Cardiac muscle cell (in vitro differentiated cells and primary cell): ENCODE data around the gene HDC. TPM values are rescaled to one million over a fixed set of nuclear protein-coding genes. Genes with fewer than 3 reads are reported as not detected.

Experiments used
- DNase-seq, 2 donors: peaks; one replicate each; pipeline versions ENCODE4 v3.0.0 to v3.0.0-alpha.2; 2010 to 2017; ENCODE audit warnings: low read depth in 1 of 2, low spot score in 1 of 2
- H3K27ac ChIP-seq: fragments of 200-600 bp; sonication (generic); 2 replicates; pipeline ENCODE4 v1.5.1; 2016
- H3K27me3 ChIP-seq: fragments of 200-600 bp; sonication (generic); 2 replicates; pipeline ENCODE4 v1.6.0; 2016; ENCODE audit warnings: control low read depth
- H3K36me3 ChIP-seq: fragments of 200-600 bp; sonication (generic); 2 replicates; pipeline ENCODE4 v1.5.1; 2016; ENCODE audit warnings: control low read depth
- H3K4me1 ChIP-seq: fragments of 200-600 bp; sonication (generic); 2 replicates; pipeline ENCODE4 v1.8.1; 2017; ENCODE audit warnings: low read depth, mild to moderate bottlenecking, mixed run types
- H3K4me3 ChIP-seq: fragments of 200-600 bp; sonication (generic); 2 replicates; pipeline ENCODE4 v1.5.1; 2016; ENCODE audit warnings: mild to moderate bottlenecking
- H3K9me3 ChIP-seq: fragments of 200-600 bp; sonication (generic); 2 replicates; pipeline ENCODE4 v1.5.1; 2017; ENCODE audit warnings: low read depth, mild to moderate bottlenecking, control low read depth
- CTCF ChIP-seq: IDR thresholded peaks from 2 replicates; pipeline ENCODE4 v1.5.1; 2012; ENCODE audit warnings: low read depth, mild to moderate bottlenecking, low read length
- polyA plus RNA-seq: library from polyadenylated mRNA; unstranded; fragments of >200 nt; fragmentation: Nextera tagmentation; extraction: Ambion mirVana; gene quantifications from 2 replicates; pipeline ENCODE4 v1.2.1, GENCODE V29; 2016
- total RNA-seq: library from RNA; depleted of rRNA; stranded (reverse); fragments of >200 nt; gene quantifications from 2 replicates; pipeline ENCODE4 v1.2.3, GENCODE V29; 2016

Gene HDC
- total and polyA plus RNA-seq, 2 experiments from 2014 or later = not detected

- H3K27ac ChIP-seq = no peak overlapping the region
- DNase-seq = no peak
- H3K27me3 ChIP-seq = no peaks in the 10 kb centered on the region
- no peaks in the 10 kb centered on the region for H3K9me3 ChIP-seq
- H3K4me1 ChIP-seq = no peaks in the 10 kb centered on the region
- no peak overlapping the region for H3K4me3 ChIP-seq
- no peak for TF ChIP-seq CTCF
- no peaks in the 10 kb centered on the region for H3K36me3 ChIP-seq
Observed at GRCh38 chr15:50278496-50278895, 13.0 kb upstream of the HDC start.

GRCh38 chr15:50277370-50277769 lies 11.8 kb upstream of the HDC start:
- Histone ChIP-seq H3K27me3 (no peaks in the 10 kb centered on the region), H3K36me3 (no peaks in the 10 kb centered on the region)
- TF ChIP-seq CTCF = no peak

GRCh38 chr15:50275908-50276307 lies 10.4 kb upstream of the HDC start:
- Histone ChIP-seq H3K4me1 (no peaks in the 10 kb centered on the region), H3K27ac (no peak overlapping the region), H3K9me3 (no peaks in the 10 kb centered on the region), H3K27me3 (no peaks in the 10 kb centered on the region), H3K36me3 (no peaks in the 10 kb centered on the region), H3K4me3 (no peak overlapping the region)
- TF ChIP-seq CTCF = no peak
- no peak for DNase-seq

More at GRCh38 chr15:50277370-50277769, 11.8 kb upstream of the HDC start:
- DNase-seq = no peak
- Histone ChIP-seq H3K4me3 (no peak overlapping the region), H3K4me1 (no peaks in the 10 kb centered on the region), H3K27ac (no peak overlapping the region), H3K9me3 (no peaks in the 10 kb centered on the region)

GRCh38 chr15:50275091-50275490 lies 9.6 kb upstream of the HDC start:
- peaks cover 3% of the 10 kb centered on the region for H3K27me3 ChIP-seq
- no peaks in the 10 kb centered on the region for H3K4me1 ChIP-seq
- no peaks in the 10 kb centered on the region for H3K36me3 ChIP-seq
- H3K9me3 ChIP-seq = no peaks in the 10 kb centered on the region
- H3K27ac ChIP-seq = no peak overlapping the region
- TF ChIP-seq CTCF = no peak
- H3K4me3 ChIP-seq = no peak overlapping the region
- no peak for DNase-seq

GRCh38 chr15:50267577-50267976 lies 2.1 kb upstream of the HDC start:
- H3K4me3 ChIP-seq = no peak overlapping the region
- H3K27ac ChIP-seq = no peak overlapping the region
- TF ChIP-seq CTCF = no peak
- no peaks in the 10 kb centered on the region for H3K36me3 ChIP-seq
- no peaks in the 10 kb centered on the region for H3K9me3 ChIP-seq
- DNase-seq = no peak
- peaks cover 49% of the 10 kb centered on the region for H3K27me3 ChIP-seq
- H3K4me1 ChIP-seq = no peaks in the 10 kb centered on the region

- Histone ChIP-seq H3K9me3 (no peaks in the 10 kb centered on the region), H3K4me1 (no peaks in the 10 kb centered on the region), H3K27me3 (peaks cover 66% of the 10 kb centered on the region), H3K36me3 (no peaks in the 10 kb centered on the region), H3K27ac (no peak overlapping the region), H3K4me3 (no peak overlapping the region)
- DNase-seq = no peak
- TF ChIP-seq CTCF = no peak
Observed at GRCh38 chr15:50262533-50262932, 3.0 kb downstream of the HDC start.
